Thyroid gland (tissue), 4 donors: ENCODE data around the gene IRGC. TPM values are rescaled to one million over a fixed set of nuclear protein-coding genes. Genes with fewer than 3 reads are reported as not detected.

Experiments used
- DNase-seq, 2 donors: peaks; one replicate each; pipeline ENCODE4 v3.0.0-alpha.2; 2019
- H3K27ac ChIP-seq, 3 donors: fragments of 200-600 bp; sonication (generic); 1 replicate in 2 of 3; 2 replicates in 1 of 3; pipeline ENCODE4 v1.5.1; 2016 to 2019; ENCODE audit warnings: mild to moderate bottlenecking in 1 of 3, moderate library complexity in 1 of 3
- H3K27me3 ChIP-seq: fragments of 200-600 bp; sonication (generic); one replicate; pipeline ENCODE4 v1.5.1; 2019
- H3K36me3 ChIP-seq, 2 donors: fragments of 200-600 bp; sonication (generic); one replicate each; pipeline ENCODE4 v1.5.1; 2016 to 2019
- H3K4me1 ChIP-seq, 2 donors: fragments of 200-600 bp; sonication (generic); one replicate each; pipeline ENCODE4 v1.5.1; 2017 to 2019
- H3K4me3 ChIP-seq, 3 donors: fragments of 200-600 bp; sonication (generic); replicated peaks in 1 of 3; 1 replicate in 2 of 3; 2 replicates in 1 of 3; pipeline ENCODE4 v1.5.1; 2016; ENCODE audit warnings: mild to moderate bottlenecking in 1 of 3
- H3K9me3 ChIP-seq: fragments of 200-600 bp; sonication (generic); one replicate; pipeline ENCODE4 v1.5.1; 2017
- POLR2A ChIP-seq, 2 donors: fragments of 450-650 bp; IDR thresholded peaks; one replicate each; pipeline ENCODE4 v1.6.1; 2017; ENCODE audit warnings: antibody characterized with exemption in 2 of 2, mild to moderate bottlenecking in 2 of 2, moderate library complexity in 1 of 2
- WGBS, 2 donors: methylation state at CpG; one replicate each; pipeline ENCODE4 v1.1.5; 2017; 5-methylcytosine and 5-hydroxymethylcytosine counted together
- intact Hi-C: fragments of 100-400 bp; cut with DNase I; formaldehyde crosslinking; loops from one replicate; pipeline ENCODE4 v1.15.1; 2023
- total RNA-seq, 4 donors: library from RNA; depleted of rRNA; stranded (reverse); fragments of >200 nt; gene quantifications; one replicate each; pipeline ENCODE4 v1.2.3, GENCODE V29; 2016
- TF ChIP-seq, protein P1 (sequence below), 6 experiments: fragments of 200-600 bp in 3 of 6; fragments of 450-650 bp in 3 of 6; sonication (generic) in 3 of 6; IDR thresholded peaks; one replicate each; pipeline ENCODE4 v1.5.1; 2016 to 2019; ENCODE audit warnings: antibody characterized with exemption in 6 of 6, mild to moderate bottlenecking in 2 of 6, inconsistent platforms in 1 of 6, moderate library complexity in 1 of 6

IRGC gene, protein sequence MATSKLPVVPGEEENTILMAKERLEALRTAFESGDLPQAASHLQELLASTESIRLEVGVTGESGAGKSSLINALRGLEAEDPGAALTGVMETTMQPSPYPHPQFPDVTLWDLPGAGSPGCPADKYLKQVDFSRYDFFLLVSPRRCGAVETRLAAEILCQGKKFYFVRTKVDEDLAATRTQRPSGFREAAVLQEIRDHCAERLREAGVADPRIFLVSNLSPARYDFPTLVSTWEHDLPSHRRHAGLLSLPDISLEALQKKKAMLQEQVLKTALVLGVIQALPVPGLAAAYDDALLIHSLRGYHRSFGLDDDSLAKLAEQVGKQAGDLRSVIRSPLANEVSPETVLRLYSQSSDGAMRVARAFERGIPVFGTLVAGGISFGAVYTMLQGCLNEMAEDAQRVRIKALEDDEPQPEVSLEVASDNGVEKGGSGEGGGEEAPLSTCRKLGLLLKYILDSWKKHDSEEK
- total RNA-seq = 1 to 10 TPM in 1 of 4 donors, not detected in 3; 1.1 TPM

DNA sequence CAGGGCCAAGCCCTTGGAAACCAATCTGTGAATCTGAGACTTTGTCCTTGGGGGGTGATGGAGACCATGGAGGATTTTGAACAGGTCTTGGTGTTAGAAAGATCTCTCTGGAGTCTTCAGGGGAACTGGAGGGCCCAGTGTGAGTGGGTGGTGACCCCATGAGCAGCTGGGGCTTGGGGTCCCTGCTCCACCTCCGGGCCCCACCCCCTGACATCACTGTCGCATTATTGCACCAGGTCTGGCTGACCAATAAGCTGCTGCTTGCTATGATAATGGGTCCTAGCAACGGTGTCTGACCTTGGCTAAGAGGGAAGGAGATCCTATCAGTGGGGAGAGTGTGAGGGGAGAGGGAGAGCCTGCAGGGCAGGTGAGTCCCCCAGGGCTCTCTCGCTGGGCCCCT, at the start of gene IRGC:
Gene IRGC (plus strand): TSS at position 301 of the 400 bp plus-strand sequence. CDS start 2,483 bp downstream, outside the sequence.
- no peaks in the 10 kb centered on the region for H3K27me3 ChIP-seq
- H3K4me1 ChIP-seq = no peaks in the 10 kb centered on the region
- no peaks in the 10 kb centered on the region for H3K36me3 ChIP-seq
- no peak within 1 kb of the TSS for H3K4me3 ChIP-seq
- TF ChIP-seq, protein P1, sequence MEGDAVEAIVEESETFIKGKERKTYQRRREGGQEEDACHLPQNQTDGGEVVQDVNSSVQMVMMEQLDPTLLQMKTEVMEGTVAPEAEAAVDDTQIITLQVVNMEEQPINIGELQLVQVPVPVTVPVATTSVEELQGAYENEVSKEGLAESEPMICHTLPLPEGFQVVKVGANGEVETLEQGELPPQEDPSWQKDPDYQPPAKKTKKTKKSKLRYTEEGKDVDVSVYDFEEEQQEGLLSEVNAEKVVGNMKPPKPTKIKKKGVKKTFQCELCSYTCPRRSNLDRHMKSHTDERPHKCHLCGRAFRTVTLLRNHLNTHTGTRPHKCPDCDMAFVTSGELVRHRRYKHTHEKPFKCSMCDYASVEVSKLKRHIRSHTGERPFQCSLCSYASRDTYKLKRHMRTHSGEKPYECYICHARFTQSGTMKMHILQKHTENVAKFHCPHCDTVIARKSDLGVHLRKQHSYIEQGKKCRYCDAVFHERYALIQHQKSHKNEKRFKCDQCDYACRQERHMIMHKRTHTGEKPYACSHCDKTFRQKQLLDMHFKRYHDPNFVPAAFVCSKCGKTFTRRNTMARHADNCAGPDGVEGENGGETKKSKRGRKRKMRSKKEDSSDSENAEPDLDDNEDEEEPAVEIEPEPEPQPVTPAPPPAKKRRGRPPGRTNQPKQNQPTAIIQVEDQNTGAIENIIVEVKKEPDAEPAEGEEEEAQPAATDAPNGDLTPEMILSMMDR (IDR thresholded peaks at IDR 0.05) = no peak
- no peak for TF ChIP-seq POLR2A (IDR thresholded peaks at IDR 0.05)
- DNase-seq = no peak
- H3K27ac ChIP-seq = no peak within 1 kb of the TSS
- intact Hi-C loops = no loop called here
- whole genome bisulfite sequencing, 2 donors = 66 to 85% methylated on average over 3 to 4 of the region's 4 CpGs
- no peaks in the 10 kb centered on the region for H3K9me3 ChIP-seq

DNA sequence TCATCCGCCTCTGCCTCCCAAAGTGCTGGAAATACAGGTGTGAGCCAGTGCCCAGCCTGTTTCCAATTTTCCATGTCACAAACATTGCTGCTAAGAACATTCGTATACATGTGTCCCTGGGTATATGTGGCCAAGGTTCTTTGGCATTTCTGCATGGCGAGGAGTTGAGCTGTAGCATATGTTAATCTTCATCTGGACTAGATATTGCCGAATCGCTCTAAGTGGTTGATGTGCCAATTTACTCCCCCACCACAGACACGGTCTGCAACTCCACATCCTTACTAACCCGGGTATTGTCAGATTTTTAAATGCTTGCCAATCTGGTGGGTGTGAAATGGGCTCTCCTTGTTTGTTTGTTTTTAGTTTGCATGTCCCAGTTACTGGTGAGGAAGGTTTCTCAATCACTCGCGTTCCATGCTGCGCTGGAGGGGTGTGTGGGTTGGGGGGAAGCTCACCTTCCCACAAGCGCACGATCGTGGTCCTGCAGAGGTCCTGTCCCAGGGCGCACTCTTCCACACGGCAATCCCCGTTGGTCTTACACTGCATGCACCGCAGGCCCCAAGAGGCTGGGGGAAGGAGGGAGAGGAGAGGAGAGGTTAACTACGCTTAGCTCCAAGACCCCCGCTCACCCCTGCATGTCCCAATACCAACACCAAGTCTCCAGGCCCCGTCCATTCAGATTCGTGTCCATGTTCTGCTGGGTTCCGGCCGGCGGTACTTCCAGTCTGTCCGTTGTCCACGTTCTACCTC, 48.6 kb upstream of the IRGC start:
- peak overlapping the region in 1 of 3 donors; percentile 18 for H3K27ac ChIP-seq
- intact Hi-C loops = no loop called here

DNA sequence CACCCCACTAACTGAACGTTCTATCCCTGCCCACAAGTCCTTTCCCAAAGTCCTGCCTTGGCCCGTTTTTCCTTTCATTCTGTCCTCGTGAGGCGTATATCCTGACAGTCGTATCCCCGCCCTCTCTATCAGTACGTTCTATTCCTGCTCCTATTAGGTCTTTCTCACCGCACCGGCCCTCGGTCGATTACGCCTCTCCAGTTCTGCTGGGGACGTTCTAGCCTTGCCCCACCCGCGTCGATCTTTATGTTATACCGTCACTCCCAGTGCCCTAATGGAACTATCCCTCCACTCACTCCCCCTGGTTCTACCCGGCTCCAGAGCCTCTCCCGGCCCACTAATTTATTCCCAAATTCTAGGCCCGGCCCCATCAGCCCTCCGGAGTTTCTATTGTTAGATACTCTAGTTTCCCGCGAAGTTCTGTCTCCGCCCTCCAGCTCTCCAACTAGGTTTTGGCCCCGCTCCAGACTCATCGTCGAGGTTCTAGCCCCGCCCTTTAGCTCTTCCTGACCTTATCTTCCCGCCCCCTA, 47.9 kb upstream of the IRGC start:
- Histone ChIP-seq H3K36me3 (no peaks in the 10 kb centered on the region), H3K4me3 (peak overlapping the region in 1 of 3 donors; percentile 9), H3K27me3 (no peaks in the 10 kb centered on the region), H3K4me1 (peaks cover 13 to 18% of the 10 kb centered on the region in 2 donors), H3K9me3 (no peaks in the 10 kb centered on the region), H3K27ac (peak overlapping the region in 1 of 3 donors; percentile 18)
- DNase-seq = no peak
- no peak for TF ChIP-seq POLR2A (IDR thresholded peaks at IDR 0.05)
- TF ChIP-seq, protein P1 (IDR thresholded peaks at IDR 0.05) = no peak
- intact Hi-C loops = no loop called here
- WGBS, 2 donors = 8 to 9% methylated on average over 29 of the region's 29 CpGs

More for the DNA sequence above, 48.6 kb upstream of the IRGC start:
- Histone ChIP-seq H3K4me1 (peaks cover 13 to 18% of the 10 kb centered on the region in 2 donors), H3K9me3 (no peaks in the 10 kb centered on the region), H3K36me3 (no peaks in the 10 kb centered on the region), H3K4me3 (peak overlapping the region in 1 of 3 donors; percentile 9), H3K27me3 (no peaks in the 10 kb centered on the region)
- DNase-seq = peak in 1 of 2 donors; percentile 19
- WGBS, 2 donors = 53 to 55% methylated on average over 24 to 26 of the region's 26 CpGs
- TF ChIP-seq, protein P1 (IDR thresholded peaks at IDR 0.05) = no peak
- TF ChIP-seq POLR2A (IDR thresholded peaks at IDR 0.05) = no peak

DNA sequence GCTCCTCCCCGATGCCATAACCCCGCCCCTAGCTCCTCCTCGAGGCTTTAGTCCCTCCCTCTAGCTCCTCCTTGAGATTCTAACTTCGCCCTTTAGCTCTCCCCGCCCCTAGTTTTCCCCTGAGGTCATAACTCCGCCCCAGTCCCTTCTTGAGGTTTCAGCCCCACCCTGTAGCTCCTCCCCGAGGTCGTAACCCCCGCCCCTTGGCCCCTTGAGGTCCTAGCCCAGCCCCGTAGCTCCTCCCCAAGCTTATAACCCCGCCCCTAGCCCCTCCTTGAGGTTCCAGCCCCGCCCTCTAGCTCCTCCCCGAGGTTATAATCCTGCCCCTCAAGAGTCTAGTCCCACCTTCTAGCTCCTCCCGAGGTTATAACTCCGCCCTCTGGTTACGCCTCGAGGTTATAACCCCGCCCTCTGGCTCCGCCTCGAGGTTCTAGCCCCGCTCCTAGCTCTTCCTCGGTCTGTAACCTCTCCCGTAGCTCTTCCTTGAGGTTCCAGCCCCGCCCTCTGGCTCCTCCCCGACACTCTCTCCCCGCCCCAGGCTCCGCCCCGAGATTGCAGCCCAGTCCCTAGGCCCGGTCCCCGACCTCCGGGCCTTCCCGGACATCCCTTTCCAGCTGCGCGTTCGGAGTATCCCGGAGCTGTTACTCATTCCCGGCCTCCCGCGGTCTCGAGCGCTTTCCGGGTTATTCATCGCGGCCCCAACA, 47.3 kb upstream of the IRGC start:
- Histone ChIP-seq H3K4me3 (peak overlapping the region in 1 of 3 donors; percentile 33), H3K9me3 (no peaks in the 10 kb centered on the region), H3K27me3 (no peaks in the 10 kb centered on the region), H3K4me1 (peaks cover 13 to 18% of the 10 kb centered on the region in 2 donors), H3K36me3 (no peaks in the 10 kb centered on the region), H3K27ac (peak overlapping the region; percentile 49 to 93 (median 79))
- TF ChIP-seq, protein P1 (IDR thresholded peaks at IDR 0.05) = no peak
- TF ChIP-seq POLR2A (IDR thresholded peaks at IDR 0.05) = peak in 1 of 2 donors; percentile 71
- peak; percentile 86 to 95 for DNase-seq
- 1% methylated on average over 42 to 44 of the region's 44 CpGs for WGBS, 2 donors
- intact Hi-C loops = no loop called here
